BLaER1 treated with 17β-estradiol and CSF1 and Interleukin-3, amounts not matched to agents 10 nM and 100 nM (cell line): Measurements from ENCODE around the gene SCAPER.
"Not testable (repeated sequence)": the region's sequence is repeated elsewhere in the genome, so short reads cannot be mapped to it uniquely, and the experiment has no call there.

Experiments
- H3K27ac ChIP-seq, 11 experiments: shearing (Covaris generic); formaldehyde crosslinking; 2 replicates each; pipeline ENCODE4 v1.8.1; 2022
- H3K27me3 ChIP-seq, 11 experiments: shearing (Covaris generic); formaldehyde crosslinking; 2 replicates each; pipeline ENCODE4 v1.8.1; 2022
- H3K36me3 ChIP-seq, 11 experiments: shearing (Covaris generic); formaldehyde crosslinking; 2 replicates each; pipeline ENCODE4 v1.8.1; 2022
- H3K4me1 ChIP-seq, 10 experiments: shearing (Covaris generic); formaldehyde crosslinking; 2 replicates each; pipeline ENCODE4 v1.8.1; 2022
- H3K4me2 ChIP-seq, 11 experiments: shearing (Covaris generic); formaldehyde crosslinking; 2 replicates each; pipeline ENCODE4 v1.8.1; 2022
- H3K4me3 ChIP-seq, 10 experiments: shearing (Covaris generic); formaldehyde crosslinking; 2 replicates each; pipeline ENCODE4 v1.8.1; 2022
- H3K9ac ChIP-seq, 11 experiments: shearing (Covaris generic); formaldehyde crosslinking; 2 replicates each; pipeline ENCODE4 v1.8.1; 2022
- H3K9me3 ChIP-seq, 11 experiments: shearing (Covaris generic); formaldehyde crosslinking; replicated peaks in 1 of 11; 2 replicates each; pipeline ENCODE4 v1.8.1; 2022
- H4K20me1 ChIP-seq, 11 experiments: shearing (Covaris generic); formaldehyde crosslinking; 2 replicates each; pipeline ENCODE4 v1.8.1; 2022
- Cebpa-rat ChIP-seq, 11 experiments: shearing (Covaris generic); IDR thresholded peaks; 2 replicates each; pipeline ENCODE4 v1.8.1; 2022

Gene SCAPER

DNA sequence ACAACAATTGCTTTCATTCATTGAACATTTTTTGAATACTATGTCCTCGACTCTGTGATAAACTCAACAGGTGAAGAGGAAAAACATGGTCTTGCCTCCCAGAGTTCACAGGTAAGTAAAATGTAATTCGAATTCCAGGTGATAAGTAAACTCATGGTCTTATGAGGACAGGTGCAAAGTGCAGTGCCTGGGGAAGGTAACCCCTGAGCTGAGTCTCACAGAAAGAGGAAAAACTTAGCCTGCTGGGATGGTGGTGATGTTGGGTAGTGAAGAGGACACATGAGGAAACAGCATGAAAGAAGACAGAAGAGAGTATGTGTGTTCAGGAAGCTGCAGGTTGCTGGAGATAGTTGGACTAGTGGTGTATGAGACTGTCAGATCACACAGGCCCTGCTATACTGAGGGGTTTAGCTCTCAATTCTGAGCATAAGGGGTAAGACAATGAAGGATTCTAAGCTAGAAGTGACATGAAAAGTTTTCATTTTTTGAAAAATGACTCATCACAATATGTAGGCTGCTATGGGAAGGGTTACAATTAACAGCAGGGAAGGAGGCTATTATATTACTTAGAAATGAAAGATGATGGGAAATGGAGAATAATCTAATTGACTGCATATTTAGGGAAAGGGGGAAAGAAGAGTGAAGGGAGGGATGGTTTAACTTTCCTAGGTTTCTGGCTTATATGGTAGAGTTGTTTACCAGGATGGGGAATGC lies 457.3 kb downstream of the SCAPER start:
- H3K27me3 ChIP-seq: no peaks in the 10 kb centered on the region
- no peaks in the 10 kb centered on the region for H4K20me1 ChIP-seq
- no peak overlapping the region for H3K4me2 ChIP-seq
- H3K4me3 ChIP-seq: no peak overlapping the region
- H3K36me3 ChIP-seq: no peaks in the 10 kb centered on the region
- no peak overlapping the region for H3K9ac ChIP-seq
- H3K27ac ChIP-seq: no peak overlapping the region
- TF ChIP-seq Cebpa-rat (IDR thresholded peaks at IDR 0.05): no peak
- H3K9me3 ChIP-seq: no peaks in the 10 kb centered on the region
- H3K4me1 ChIP-seq: peaks cover 0 to 9% (median 0%) of the 10 kb centered on the region in 10 experiments; a peak in 6 of 20 replicates

DNA sequence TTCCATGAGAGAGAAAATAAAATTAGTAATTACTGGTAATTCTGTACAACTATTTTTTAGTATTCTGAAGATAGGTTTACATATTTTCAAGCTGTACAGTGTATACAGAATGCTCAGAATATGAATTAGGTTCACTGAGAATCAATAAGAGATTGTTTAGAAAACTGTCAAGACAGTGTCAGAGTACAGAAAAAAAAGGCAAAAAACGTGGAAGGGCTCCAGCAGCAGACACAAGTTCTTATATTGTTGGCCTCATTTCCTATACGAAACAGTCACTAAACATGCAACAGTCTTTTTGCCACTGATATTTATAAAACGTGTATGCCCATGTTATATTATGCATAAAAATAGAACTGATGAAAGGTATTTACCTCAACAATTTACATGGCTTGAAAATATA lies 464.7 kb downstream of the SCAPER start:
- no peaks in the 10 kb centered on the region for H3K36me3 ChIP-seq
- no peak overlapping the region for H3K27ac ChIP-seq
- no peaks in the 10 kb centered on the region for H3K9me3 ChIP-seq

DNA sequence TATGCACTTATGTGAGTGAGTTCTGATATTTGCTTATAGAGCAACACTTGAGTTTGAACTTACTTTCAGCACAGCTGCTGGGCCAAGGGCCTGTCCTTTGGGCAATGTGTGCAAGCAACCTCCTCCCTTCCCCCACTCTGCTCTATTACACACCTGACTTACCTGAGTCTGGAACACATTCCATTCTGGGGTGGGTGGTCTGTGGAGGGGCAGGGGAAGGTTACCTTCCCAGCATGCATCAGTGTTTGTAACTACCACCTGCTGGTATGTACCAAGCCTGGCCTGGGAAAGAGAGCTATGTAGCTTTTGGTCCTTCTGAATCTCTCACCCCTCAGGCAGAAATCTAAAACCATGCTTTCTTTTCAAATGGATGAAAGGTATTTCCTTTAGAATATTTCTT lies 465.6 kb downstream of the SCAPER start:
- no peak overlapping the region for H3K4me2 ChIP-seq
- no peaks in the 10 kb centered on the region for H3K36me3 ChIP-seq
- H3K9ac ChIP-seq: no peak overlapping the region
- H3K4me3 ChIP-seq: no peak overlapping the region
- H3K9me3 ChIP-seq: no peaks in the 10 kb centered on the region
- no peaks in the 10 kb centered on the region for H4K20me1 ChIP-seq
- no peaks in the 10 kb centered on the region for H3K4me1 ChIP-seq
- H3K27me3 ChIP-seq: no peaks in the 10 kb centered on the region
- no peak for TF ChIP-seq Cebpa-rat (IDR thresholded peaks at IDR 0.05)
- no peak overlapping the region for H3K27ac ChIP-seq

More for the DNA sequence above, 464.7 kb downstream of the SCAPER start:
- no peak overlapping the region for H3K4me3 ChIP-seq
- TF ChIP-seq Cebpa-rat (IDR thresholded peaks at IDR 0.05): no peak
- H4K20me1 ChIP-seq: no peaks in the 10 kb centered on the region
- no peaks in the 10 kb centered on the region for H3K4me1 ChIP-seq
- H3K9ac ChIP-seq: no peak overlapping the region
- H3K4me2 ChIP-seq: no peak overlapping the region
- no peaks in the 10 kb centered on the region for H3K27me3 ChIP-seq

DNA sequence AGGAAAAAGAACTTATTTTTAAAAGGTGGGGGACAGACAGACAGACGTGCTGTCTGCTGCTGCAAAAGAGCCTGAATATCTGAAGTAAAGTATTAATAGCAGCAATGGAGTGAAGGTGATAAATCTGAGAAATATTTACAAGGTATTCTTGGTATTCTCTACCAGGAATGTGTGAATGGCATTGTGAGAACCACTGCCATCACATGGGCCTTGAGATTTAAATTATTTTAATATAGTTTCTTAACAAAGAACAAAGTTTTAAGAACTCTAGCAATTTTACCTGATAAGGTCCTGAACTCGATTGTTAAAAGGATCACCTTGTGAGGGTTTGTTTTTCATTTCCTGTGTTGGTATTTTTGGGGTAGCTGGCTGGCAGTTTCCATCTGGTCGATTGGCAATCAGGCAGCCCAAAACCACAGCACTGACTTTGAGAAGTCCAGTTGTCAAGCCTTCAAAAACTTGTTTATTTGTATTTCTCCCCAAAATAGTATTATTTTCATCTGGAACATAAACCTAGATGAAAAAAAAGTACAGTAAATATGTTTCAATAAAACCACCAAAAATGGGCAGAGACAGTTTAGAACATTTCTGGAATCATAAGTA lies 471.2 kb downstream of the SCAPER start:
- Histone ChIP-seq H4K20me1 (no peaks in the 10 kb centered on the region), H3K4me2 (peak overlapping the region in 5 of 11 experiments; percentile 2 to 47 (median 32); a peak in 5 of 22 replicates), H3K9me3 (peaks cover 0 to 7% (median 0%) of the 10 kb centered on the region in 11 experiments; a peak in 2 of 22 replicates), H3K36me3 (peaks cover 0 to 32% (median 0%) of the 10 kb centered on the region in 11 experiments; a peak in 6 of 22 replicates), H3K9ac (no peak overlapping the region), H3K27me3 (no peaks in the 10 kb centered on the region), H3K27ac (no peak overlapping the region), H3K4me3 (no peak overlapping the region), H3K4me1 (peaks cover 0 to 8% (median 5%) of the 10 kb centered on the region in 10 experiments; a peak in 8 of 20 replicates)
- TF ChIP-seq Cebpa-rat (IDR thresholded peaks at IDR 0.05): no peak

DNA sequence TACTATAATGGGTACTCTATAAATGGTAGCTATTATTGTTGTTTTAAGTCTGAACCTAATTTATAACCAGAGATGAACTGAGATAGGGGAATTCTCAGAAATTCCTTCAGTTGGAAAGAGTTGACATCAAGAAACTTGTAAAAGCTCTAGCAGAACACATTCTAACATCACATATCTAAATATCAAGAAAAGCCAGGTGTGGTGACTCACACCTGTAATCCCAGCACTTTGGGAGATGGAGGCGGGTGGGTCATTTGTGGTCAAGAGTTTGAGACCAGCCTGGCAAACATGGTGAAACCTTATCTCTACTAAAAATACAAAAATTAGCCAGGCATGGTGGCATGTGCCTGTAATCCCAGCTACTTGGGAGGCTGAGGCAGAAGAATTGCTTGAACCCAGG lies 472.1 kb downstream of the SCAPER start:
- H3K27me3 ChIP-seq, H4K20me1 ChIP-seq, H3K4me2 ChIP-seq, H3K27ac ChIP-seq, H3K4me1 ChIP-seq, H3K9me3 ChIP-seq, H3K4me3 ChIP-seq, H3K9ac ChIP-seq: not testable (repeated sequence)
- H3K36me3 ChIP-seq: peaks cover 0 to 33% (median 2%) of the 10 kb centered on the region in 11 experiments; a peak in 6 of 22 replicates

DNA sequence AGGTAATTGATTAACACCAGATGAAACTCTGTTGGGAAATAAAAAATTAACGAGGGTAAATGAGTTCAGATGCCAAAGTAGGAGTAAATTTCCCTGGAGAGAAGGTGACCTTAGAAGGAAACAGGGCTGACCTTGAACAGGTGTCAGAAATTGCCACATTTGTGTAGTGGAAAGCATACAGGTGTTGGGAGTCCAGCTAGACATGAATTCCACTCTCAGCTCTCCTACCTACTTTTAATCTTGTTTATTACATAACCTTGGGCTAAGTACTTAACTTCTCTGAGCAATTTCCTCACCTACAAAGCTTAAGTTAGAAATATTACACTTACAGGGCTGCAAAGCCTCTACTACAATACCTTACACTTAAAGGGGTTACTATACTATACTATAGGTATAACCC lies 472.5 kb downstream of the SCAPER start:
- Histone ChIP-seq H3K9ac (no peak overlapping the region), H3K4me3 (no peak overlapping the region), H3K4me1 (peaks cover 0 to 8% (median 5%) of the 10 kb centered on the region in 10 experiments; a peak in 8 of 20 replicates), H3K9me3 (peaks cover 0 to 7% (median 0%) of the 10 kb centered on the region in 11 experiments; a peak in 3 of 22 replicates), H3K4me2 (no peak overlapping the region), H3K27ac (no peak overlapping the region), H3K36me3 (peaks cover 0 to 33% (median 2%) of the 10 kb centered on the region in 11 experiments; a peak in 6 of 22 replicates), H4K20me1 (no peaks in the 10 kb centered on the region), H3K27me3 (no peaks in the 10 kb centered on the region)
- no peak for TF ChIP-seq Cebpa-rat (IDR thresholded peaks at IDR 0.05)

DNA sequence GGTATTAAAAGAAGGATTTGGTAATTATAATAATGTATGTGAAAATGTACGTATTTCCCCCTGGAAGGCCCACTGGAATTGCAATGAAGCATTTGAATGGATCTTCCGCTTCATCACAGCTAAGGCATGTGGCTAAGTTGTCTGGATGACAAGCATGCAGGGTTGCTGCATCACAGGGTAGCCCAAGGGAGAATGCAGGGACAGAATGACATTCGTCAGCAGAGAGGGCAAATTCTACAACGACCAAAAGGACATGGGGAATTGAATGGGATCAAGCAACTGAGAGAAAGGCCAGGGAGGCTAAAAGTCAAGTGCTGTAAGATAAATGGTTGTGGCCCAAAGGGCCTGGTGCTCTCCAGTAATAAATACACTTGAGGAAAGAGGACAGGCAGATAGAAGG lies 473.2 kb downstream of the SCAPER start:
- H4K20me1 ChIP-seq: no peaks in the 10 kb centered on the region
- H3K4me3 ChIP-seq: no peak overlapping the region
- H3K36me3 ChIP-seq: peaks cover 0 to 33% (median 2%) of the 10 kb centered on the region in 11 experiments; a peak in 6 of 22 replicates
- H3K9ac ChIP-seq: no peak overlapping the region
- H3K4me2 ChIP-seq: no peak overlapping the region
- peaks cover 0 to 7% (median 0%) of the 10 kb centered on the region in 11 experiments; a peak in 3 of 22 replicates for H3K9me3 ChIP-seq
- H3K4me1 ChIP-seq: peaks cover 0 to 8% (median 5%) of the 10 kb centered on the region in 10 experiments; a peak in 8 of 20 replicates
- no peaks in the 10 kb centered on the region for H3K27me3 ChIP-seq
- H3K27ac ChIP-seq: no peak overlapping the region
- no peak for TF ChIP-seq Cebpa-rat (IDR thresholded peaks at IDR 0.05)

DNA sequence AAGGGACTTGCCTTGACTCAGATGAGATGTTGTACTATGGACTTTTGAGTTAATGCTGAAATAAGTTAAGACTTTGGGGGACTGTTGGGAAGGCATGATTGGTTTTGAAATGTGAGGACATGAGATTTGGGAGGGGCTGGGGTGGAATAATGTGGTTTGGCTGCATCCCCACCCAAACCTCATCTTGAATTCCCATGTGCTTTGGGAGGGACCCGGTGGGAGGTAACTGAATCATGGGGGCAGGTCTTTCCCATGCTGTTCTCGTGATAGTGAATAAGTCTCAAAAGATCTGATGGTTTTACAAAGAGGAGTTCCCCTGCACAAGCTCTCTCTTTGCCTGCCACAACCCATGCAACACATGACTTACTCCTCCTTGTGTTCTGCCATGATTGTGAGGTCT lies 474.4 kb downstream of the SCAPER start:
- not testable (repeated sequence) for H3K4me3 ChIP-seq, H3K4me1 ChIP-seq, H3K27ac ChIP-seq, H3K27me3 ChIP-seq, H3K4me2 ChIP-seq, H4K20me1 ChIP-seq, H3K9ac ChIP-seq
- Histone ChIP-seq H3K9me3 (peaks cover 4 to 16% (median 11%) of the 10 kb centered on the region in 11 experiments; a peak in 14 of 22 replicates), H3K36me3 (peaks cover 0 to 40% (median 8%) of the 10 kb centered on the region in 11 experiments; a peak in 8 of 22 replicates)

DNA sequence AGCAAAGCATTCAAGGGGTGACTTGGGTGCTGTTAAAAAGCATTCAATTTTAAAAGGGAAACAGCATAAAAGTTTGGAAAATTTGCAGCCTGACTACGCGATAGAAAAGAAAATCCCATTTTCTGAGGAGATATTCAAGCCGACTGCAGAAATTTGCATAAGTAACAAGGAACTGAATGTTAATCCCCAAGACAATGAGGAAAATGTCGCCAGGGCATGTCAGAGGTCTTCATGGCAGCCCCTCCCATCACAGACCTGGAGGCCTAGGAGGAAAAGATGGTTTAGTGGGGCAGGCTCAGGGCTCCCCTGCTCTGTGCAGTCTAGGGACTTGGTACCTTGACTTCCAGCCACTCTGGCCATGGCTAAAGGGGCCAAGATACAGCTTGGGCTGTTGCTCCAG lies 475.5 kb downstream of the SCAPER start:
- peaks cover 0 to 8% (median 5%) of the 10 kb centered on the region in 10 experiments; a peak in 8 of 20 replicates for H3K4me1 ChIP-seq
- peaks cover 0 to 43% (median 8%) of the 10 kb centered on the region in 11 experiments; a peak in 8 of 22 replicates for H3K36me3 ChIP-seq
- H3K4me3 ChIP-seq: no peak overlapping the region
- H3K9me3 ChIP-seq: peaks cover 4 to 17% (median 11%) of the 10 kb centered on the region in 11 experiments; a peak in 14 of 22 replicates
- no peaks in the 10 kb centered on the region for H4K20me1 ChIP-seq
- TF ChIP-seq Cebpa-rat (IDR thresholded peaks at IDR 0.05): no peak
- H3K4me2 ChIP-seq: no peak overlapping the region
- H3K27ac ChIP-seq: no peak overlapping the region
- H3K27me3 ChIP-seq: no peaks in the 10 kb centered on the region
- H3K9ac ChIP-seq: no peak overlapping the region
